Colonic mucosa (tissue), 4 donors: ENCODE results near the gene SEMA6B. TPM values are rescaled to one million over a fixed set of nuclear protein-coding genes. Genes with fewer than 3 reads are reported as not detected.
A peak's percentile ranks its signal among the peaks of the same experiment; 100 is the strongest.

Source experiments
- DNase-seq: peaks from one replicate; pipeline ENCODE4 v3.0.0-alpha.2; 2020
- H3K27ac ChIP-seq: fragments of 200-600 bp; one replicate; pipeline ENCODE4 v1.8.0; 2021
- H3K27me3 ChIP-seq: fragments of 200-600 bp; one replicate; pipeline ENCODE4 v1.8.0; 2021
- H3K36me3 ChIP-seq: fragments of 200-600 bp; one replicate; pipeline ENCODE4 v1.8.0; 2021
- H3K4me1 ChIP-seq: fragments of 200-600 bp; one replicate; pipeline ENCODE4 v1.8.0; 2021; ENCODE audit warnings: mild to moderate bottlenecking
- H3K4me3 ChIP-seq: fragments of 200-600 bp; one replicate; pipeline ENCODE4 v1.8.0; 2021
- H3K9ac ChIP-seq, 2 donors: one replicate each; pipeline ENCODE4 v1.7.0; 2013; ENCODE audit warnings: control low read depth in 2 of 2, low read depth in 2 of 2, low read length in 2 of 2
- H3K9me3 ChIP-seq: fragments of 200-600 bp; one replicate; pipeline ENCODE4 v1.8.0; 2021
- CTCF ChIP-seq: fragments of 200-600 bp; IDR thresholded peaks from one replicate; pipeline ENCODE4 v1.8.0; 2022; ENCODE audit warnings: antibody characterized with exemption, mild to moderate bottlenecking
- intact Hi-C: fragments of 100-400 bp; cut with DNase I; formaldehyde crosslinking; loops from one replicate; pipeline ENCODE4 v1.14.1; 2022
- total RNA-seq, 2 donors: library from RNA; stranded (reverse); fragmentation: NEBNext Ultra II Directional in 1 of 2; extraction: Animal tissue kit (Norgen Biotek cat#: 25700) in 1 of 2; gene quantifications; one replicate each; pipeline ENCODE4 v1.2.1, GENCODE V29; 2021
- donor health status: healthy.
- donor health status: DM: no; HTN: no; CAD: no.
- donor health status: DM: no; HTN: no; CAD: no.

The SEMA6B gene
- total RNA-seq, 2 donors from 2014 or later, result 1.3 to 5.6 TPM

GRCh38 chr19:4534836-4535658, 24.4 kb downstream of the SEMA6B start, which contains the start of gene PLIN5:
Gene PLIN5, minus strand, starts transcription at chr19:4535224. Its CDS starts 1,150 bp downstream, at chr19:4534074.
- intact Hi-C loops, result no loop called here
- Histone ChIP-seq H3K4me3 (peak within 1 kb of the TSS; percentile 32), H3K27me3 (no peaks in the 10 kb centered on the region), H3K36me3 (no peaks in the 10 kb centered on the region), H3K4me1 (no peaks in the 10 kb centered on the region), H3K9ac (no peak within 1 kb of the TSS), H3K9me3 (no peaks in the 10 kb centered on the region), H3K27ac (no peak within 1 kb of the TSS)
- peak; percentile 87 for DNase-seq
- no peak for TF ChIP-seq CTCF

- Histone ChIP-seq H3K4me1 (no peaks in the 10 kb centered on the region), H3K4me3 (no peak overlapping the region), H3K27ac (no peak overlapping the region), H3K9ac (no peak overlapping the region), H3K9me3 (no peaks in the 10 kb centered on the region), H3K36me3 (no peaks in the 10 kb centered on the region), H3K27me3 (no peaks in the 10 kb centered on the region)
- intact Hi-C loops, result no loop called here
- TF ChIP-seq CTCF, result no peak
- DNase-seq, result no peak
These were observed 25.6 kb downstream of the SEMA6B start for GRCh38 chr19:4533835-4534424.

GRCh38 chr19:4533334-4533733, 26.1 kb downstream of the SEMA6B start:
- H3K36me3 ChIP-seq, result no peaks in the 10 kb centered on the region
- no peak overlapping the region for H3K27ac ChIP-seq
- H3K27me3 ChIP-seq, result no peaks in the 10 kb centered on the region
- H3K4me1 ChIP-seq, result no peaks in the 10 kb centered on the region
- H3K4me3 ChIP-seq, result no peak overlapping the region
- intact Hi-C loops, result no loop called here
- H3K9me3 ChIP-seq, result no peaks in the 10 kb centered on the region
- no peak for TF ChIP-seq CTCF
- DNase-seq, result no peak
- no peak overlapping the region for H3K9ac ChIP-seq

DNA sequence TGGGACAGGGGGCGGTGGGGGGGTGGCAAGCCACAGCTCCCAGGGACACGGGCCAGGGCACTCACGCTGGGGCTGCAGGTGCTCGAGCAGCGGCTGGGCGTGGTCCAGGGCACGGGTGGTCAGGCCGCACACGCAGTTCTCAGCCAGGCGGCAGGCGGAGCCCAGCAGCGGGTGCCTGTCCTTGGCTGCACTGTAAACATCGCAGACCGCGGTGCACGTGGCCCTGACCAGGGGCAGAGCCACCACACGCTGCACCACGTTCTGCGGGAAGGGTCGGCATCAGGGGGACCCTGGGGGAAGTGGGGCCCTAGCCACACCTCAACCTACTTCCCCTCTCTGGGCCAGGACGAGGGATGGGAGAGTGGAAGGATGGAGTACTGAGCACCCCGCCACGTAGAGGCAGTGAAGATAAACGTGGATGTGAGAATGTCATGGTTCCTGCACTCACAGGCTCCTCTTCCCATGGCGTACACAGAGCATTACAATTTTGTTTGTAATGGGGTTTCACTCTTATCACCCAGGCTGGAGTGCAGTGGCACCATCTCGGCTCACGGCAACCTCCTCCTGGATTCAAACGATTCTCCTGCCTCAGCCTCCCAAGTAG, 27.8 kb downstream of the SEMA6B start:
- Histone ChIP-seq H3K9ac (no peak overlapping the region), H3K27ac (no peak overlapping the region), H3K9me3 (no peaks in the 10 kb centered on the region), H3K4me1 (no peaks in the 10 kb centered on the region), H3K36me3 (no peaks in the 10 kb centered on the region), H3K27me3 (no peaks in the 10 kb centered on the region), H3K4me3 (no peak overlapping the region)
- no peak for TF ChIP-seq CTCF
- no peak for DNase-seq
- intact Hi-C loops, result no loop called here

DNA sequence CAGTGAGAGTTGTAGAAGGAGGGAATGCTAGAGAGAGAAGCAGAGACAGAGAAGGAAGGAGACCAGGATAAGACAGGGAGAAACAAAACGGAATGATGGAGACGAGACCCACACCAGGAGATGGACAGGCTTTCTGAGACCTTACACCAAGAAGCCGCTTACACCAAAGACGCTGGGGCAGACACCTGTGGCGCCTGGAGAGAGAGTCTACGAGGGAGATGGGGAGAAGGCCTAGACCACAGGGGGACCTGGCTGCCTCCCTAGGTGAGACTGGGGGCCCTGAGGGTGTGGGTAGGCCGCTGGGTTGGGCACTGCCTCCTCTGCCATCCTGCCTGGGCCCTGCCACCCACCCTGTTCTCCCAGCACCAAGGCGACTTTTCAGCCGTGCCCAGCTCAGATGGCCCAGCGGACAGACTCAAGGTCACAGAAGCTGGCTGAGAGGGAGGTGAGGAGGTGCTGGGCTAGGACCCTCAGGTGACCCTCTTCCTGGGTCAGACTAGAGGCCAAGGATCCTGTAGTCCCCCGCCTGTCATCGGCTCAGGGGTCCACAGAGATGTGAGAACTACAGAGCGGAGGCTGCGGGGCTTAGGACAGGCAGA, 29.5 kb downstream of the SEMA6B start:
- no peaks in the 10 kb centered on the region for H3K27me3 ChIP-seq
- H3K27ac ChIP-seq, result no peak overlapping the region
- no peaks in the 10 kb centered on the region for H3K4me1 ChIP-seq
- no peak for DNase-seq
- no peaks in the 10 kb centered on the region for H3K36me3 ChIP-seq
- intact Hi-C loops, result no loop called here
- no peak overlapping the region for H3K4me3 ChIP-seq
- no peaks in the 10 kb centered on the region for H3K9me3 ChIP-seq
- no peak overlapping the region for H3K9ac ChIP-seq
- no peak for TF ChIP-seq CTCF
